Ectodermal cell (in vitro differentiated cells): ENCODE measurements around the gene ANKMY2.
"Not testable (repeated sequence)": the region's sequence is repeated elsewhere in the genome, so short reads cannot be mapped to it uniquely, and the experiment has no call there.

Experiments
- H3K27ac ChIP-seq: 2 replicates; pipeline ENCODE4 v1.7.0; 2013; ENCODE audit warnings: mild to moderate bottlenecking, low read depth, low read length; ENCODE audit not compliant: insufficient read depth, poor library complexity, severe bottlenecking
- H3K27me3 ChIP-seq: 2 replicates; pipeline ENCODE4 v1.7.0; 2013; ENCODE audit warnings: mild to moderate bottlenecking, low read length; ENCODE audit not compliant: insufficient read depth, control insufficient read depth, poor library complexity, severe bottlenecking
- H3K36me3 ChIP-seq: one replicate; pipeline ENCODE4 v1.7.0; 2013; ENCODE audit warnings: low read length; ENCODE audit not compliant: control insufficient read depth, insufficient read depth
- H3K4me1 ChIP-seq: one replicate; pipeline ENCODE4 v1.7.0; 2013; ENCODE audit warnings: low read length; ENCODE audit not compliant: control insufficient read depth, insufficient read depth
- H3K4me3 ChIP-seq: 2 replicates; pipeline ENCODE4 v1.7.0; 2013; ENCODE audit warnings: low read depth, low read length, control low read depth; ENCODE audit not compliant: insufficient read depth
- H3K9me3 ChIP-seq: 2 replicates; pipeline ENCODE4 v1.7.0; 2013; ENCODE audit warnings: mild to moderate bottlenecking, low read length, moderate library complexity; ENCODE audit not compliant: control insufficient read depth
- WGBS, 2 experiments: methylation state at CpG; one replicate each; pipeline ENCODE4 v1.1.7; 2013; ENCODE audit warnings: missing lambda C conversion rate in 2 of 2; 5-methylcytosine and 5-hydroxymethylcytosine counted together

Gene ANKMY2

DNA sequence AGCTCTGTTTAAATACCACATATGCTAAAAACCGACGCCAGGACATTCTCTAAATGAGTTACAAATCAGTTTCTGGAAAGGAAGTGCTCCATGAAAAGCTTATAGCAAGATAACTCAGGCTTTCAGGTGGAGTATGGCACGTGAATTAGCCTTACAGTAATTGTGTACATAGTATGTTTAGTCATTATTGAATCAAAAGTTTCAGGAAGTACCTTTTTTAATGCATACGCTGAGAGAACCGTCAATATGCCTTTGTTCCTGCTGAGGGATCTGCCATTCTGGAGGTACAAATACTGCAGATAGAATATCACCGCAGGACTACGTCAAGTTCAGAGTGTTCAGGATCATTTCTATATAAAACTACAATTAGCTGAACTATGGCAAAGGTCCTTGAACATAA lies 45.7 kb downstream of the ANKMY2 start:
- peaks cover 7% of the 10 kb centered on the region for H3K4me1 ChIP-seq
- no peak overlapping the region for H3K4me3 ChIP-seq
- WGBS, 2 experiments, result 94 to 95% methylated on average over 7 of the region's 7 CpGs
- H3K27me3 ChIP-seq, result no peaks in the 10 kb centered on the region
- no peak overlapping the region for H3K27ac ChIP-seq
- peaks cover 21% of the 10 kb centered on the region for H3K36me3 ChIP-seq
- no peaks in the 10 kb centered on the region for H3K9me3 ChIP-seq

DNA sequence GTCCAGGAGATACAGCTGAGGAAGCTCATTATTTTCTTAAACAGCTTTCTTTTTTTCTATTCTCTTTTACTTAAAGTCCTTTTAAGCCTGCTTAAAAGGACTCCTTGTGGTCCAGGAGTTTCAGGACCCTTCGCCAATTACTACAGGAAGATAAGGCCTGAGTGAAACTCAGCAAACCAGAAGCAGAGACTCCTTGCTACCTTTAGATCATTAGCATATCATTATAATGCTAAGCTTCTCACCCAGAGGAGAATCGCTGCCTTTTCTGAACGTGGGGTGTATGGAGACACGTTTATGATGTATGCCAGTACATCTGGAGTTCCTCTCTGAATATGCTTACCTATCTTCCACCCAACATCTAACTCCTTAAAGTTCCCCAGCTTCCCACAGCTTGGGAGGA lies 47.5 kb downstream of the ANKMY2 start:
- H3K27me3 ChIP-seq, result no peaks in the 10 kb centered on the region
- peaks cover 8% of the 10 kb centered on the region for H3K36me3 ChIP-seq
- H3K4me3 ChIP-seq, result no peak overlapping the region
- 58 to 73% methylated on average over 2 to 4 of the region's 4 CpGs for WGBS, 2 experiments
- H3K9me3 ChIP-seq, result no peaks in the 10 kb centered on the region
- no peak overlapping the region for H3K27ac ChIP-seq
- H3K4me1 ChIP-seq, result peaks cover 7% of the 10 kb centered on the region

DNA sequence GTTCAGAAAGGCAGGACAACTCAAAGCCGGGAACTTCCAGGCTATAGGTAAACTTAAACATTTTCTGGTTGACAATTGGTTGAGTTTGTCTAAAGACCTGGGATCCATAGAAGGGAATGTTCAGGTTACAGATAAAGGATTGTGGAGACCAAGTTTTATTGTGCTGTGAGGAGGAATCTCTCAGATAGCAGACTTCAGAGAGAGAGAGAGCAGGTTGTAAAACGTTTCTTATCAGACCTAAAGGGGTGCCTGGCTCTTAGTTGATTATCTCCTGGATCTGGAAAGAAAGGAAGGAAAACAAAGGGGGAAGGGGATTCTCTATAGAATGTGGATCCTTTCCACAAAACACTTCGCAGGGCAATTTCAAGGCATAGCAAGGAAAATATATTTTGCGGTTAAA lies 50.0 kb downstream of the ANKMY2 start:
- not testable (repeated sequence) for H3K4me3 ChIP-seq, H3K4me1 ChIP-seq, H3K36me3 ChIP-seq, H3K27ac ChIP-seq, H3K27me3 ChIP-seq, H3K9me3 ChIP-seq
- WGBS, 2 experiments, result 86 to 87% methylated on average over 4 of the region's 4 CpGs

DNA sequence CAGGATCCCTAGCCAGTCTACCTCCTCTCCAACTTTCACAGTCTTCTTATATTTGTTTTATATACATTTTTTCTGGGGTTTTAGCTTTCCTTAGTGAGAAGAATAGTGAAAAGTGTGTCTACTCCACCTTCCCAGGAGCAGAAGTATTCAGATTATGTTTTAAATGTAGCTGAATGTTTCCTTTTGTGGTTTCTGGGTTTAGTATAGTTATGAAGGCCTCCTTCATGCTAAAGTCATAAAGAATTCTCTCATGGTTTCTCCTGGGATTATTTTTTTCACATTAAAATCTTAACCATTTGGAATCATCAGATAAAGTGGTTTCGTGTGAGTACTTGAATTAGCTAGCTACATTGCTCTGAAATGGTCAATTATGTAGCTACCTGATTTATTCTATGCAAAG lies 50.9 kb downstream of the ANKMY2 start:
- peaks cover 7% of the 10 kb centered on the region for H3K4me1 ChIP-seq
- H3K36me3 ChIP-seq, result no peaks in the 10 kb centered on the region
- H3K27ac ChIP-seq, result no peak overlapping the region
- no peaks in the 10 kb centered on the region for H3K9me3 ChIP-seq
- 89% methylated on average over 1 of the region's 1 CpG; no CpG with 5 or more reads in 1 of the 2 experiments for WGBS, 2 experiments
- H3K4me3 ChIP-seq, result no peak overlapping the region
- H3K27me3 ChIP-seq, result no peaks in the 10 kb centered on the region

DNA sequence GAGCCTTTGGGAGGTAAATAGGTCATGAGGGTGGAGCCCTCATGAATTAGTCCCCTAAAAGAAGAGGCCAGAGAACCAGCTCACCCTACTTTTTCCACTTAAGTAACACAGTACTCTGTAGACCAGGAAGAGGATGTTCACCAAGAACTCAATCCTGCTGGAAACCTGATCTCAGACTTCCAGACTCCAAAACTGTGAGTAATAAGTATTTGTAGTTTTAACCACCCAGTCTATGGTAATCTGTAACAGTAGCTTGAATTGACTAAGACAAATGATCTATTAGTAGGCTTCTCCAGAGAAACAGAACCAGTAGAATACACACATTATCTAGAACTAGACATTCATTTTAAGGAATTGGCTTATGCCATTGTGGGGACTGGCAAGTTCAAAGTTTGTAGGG lies 51.5 kb downstream of the ANKMY2 start:
- H3K9me3 ChIP-seq, result no peaks in the 10 kb centered on the region
- H3K36me3 ChIP-seq, result no peaks in the 10 kb centered on the region
- H3K4me1 ChIP-seq, result peaks cover 7% of the 10 kb centered on the region
- no peak overlapping the region for H3K27ac ChIP-seq
- H3K4me3 ChIP-seq, result no peak overlapping the region
- H3K27me3 ChIP-seq, result no peaks in the 10 kb centered on the region

- Histone ChIP-seq H3K27ac (no peak overlapping the region), H3K36me3 (no peaks in the 10 kb centered on the region), H3K4me3 (no peak overlapping the region), H3K4me1 (no peaks in the 10 kb centered on the region), H3K9me3 (no peaks in the 10 kb centered on the region), H3K27me3 (no peaks in the 10 kb centered on the region)
- WGBS, 2 experiments, result 78 to 86% methylated on average over 3 of the region's 3 CpGs
Measured at GRCh38 chr7:16592395-16592794, 53.2 kb downstream of the ANKMY2 start.

DNA sequence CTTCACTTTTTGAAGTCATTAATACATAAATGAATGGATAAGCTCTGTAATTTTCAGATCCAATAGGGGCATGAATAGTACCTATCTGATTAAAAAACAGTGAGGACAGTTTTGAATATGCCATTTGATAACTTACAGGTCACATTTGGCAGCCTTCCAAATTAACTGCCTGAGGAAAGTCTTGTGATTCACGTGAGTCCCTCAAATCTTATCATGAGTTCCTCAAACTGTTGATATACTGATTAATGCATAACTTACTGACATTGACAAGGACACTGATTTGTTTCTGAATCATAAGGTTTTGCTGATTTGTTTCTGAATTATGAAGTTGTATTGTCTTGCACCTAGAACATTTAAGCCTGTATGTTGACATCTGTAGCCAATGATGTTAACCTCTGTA lies 55.1 kb downstream of the ANKMY2 start:
- Histone ChIP-seq H3K27me3 (no peaks in the 10 kb centered on the region), H3K4me1 (no peaks in the 10 kb centered on the region), H3K27ac (no peak overlapping the region), H3K36me3 (no peaks in the 10 kb centered on the region), H3K4me3 (no peak overlapping the region), H3K9me3 (no peaks in the 10 kb centered on the region)
- WGBS, 2 experiments, result 83 to 100% methylated on average over 1 of the region's 1 CpG

- no peak overlapping the region for H3K27ac ChIP-seq
Measured at GRCh38 chr7:16589881-16590280, 55.7 kb downstream of the ANKMY2 start.

GRCh38 chr7:16587790-16588189 lies 57.8 kb downstream of the ANKMY2 start:
- 61 to 75% methylated on average over 6 of the region's 6 CpGs for WGBS, 2 experiments

More at GRCh38 chr7:16589881-16590280, 55.7 kb downstream of the ANKMY2 start:
- no peaks in the 10 kb centered on the region for H3K27me3 ChIP-seq
- 93 to 95% methylated on average over 2 of the region's 2 CpGs for WGBS, 2 experiments
- H3K9me3 ChIP-seq, result no peaks in the 10 kb centered on the region
- no peak overlapping the region for H3K4me3 ChIP-seq
- H3K36me3 ChIP-seq, result no peaks in the 10 kb centered on the region
- H3K4me1 ChIP-seq, result no peaks in the 10 kb centered on the region

GRCh38 chr7:16587129-16587528 lies 58.4 kb downstream of the ANKMY2 start:
- Histone ChIP-seq H3K4me1 (no peaks in the 10 kb centered on the region), H3K27me3 (no peaks in the 10 kb centered on the region), H3K4me3 (no peak overlapping the region), H3K9me3 (no peaks in the 10 kb centered on the region), H3K27ac (no peak overlapping the region), H3K36me3 (no peaks in the 10 kb centered on the region)
- WGBS, 2 experiments, result 93 to 97% methylated on average over 3 of the region's 3 CpGs

More at GRCh38 chr7:16587790-16588189, 57.8 kb downstream of the ANKMY2 start:
- Histone ChIP-seq H3K9me3 (no peaks in the 10 kb centered on the region), H3K27ac (no peak overlapping the region), H3K4me3 (no peak overlapping the region), H3K4me1 (no peaks in the 10 kb centered on the region), H3K36me3 (no peaks in the 10 kb centered on the region), H3K27me3 (no peaks in the 10 kb centered on the region)
